ENCODE results near the gene TMEM81. TPM values are rescaled to one million over a fixed set of nuclear protein-coding genes. Genes with fewer than 3 reads are reported as not detected.

Gene TMEM81
- total RNA-seq (2014; rRNA removed; shearing (Covaris generic)) (2.7 and 3.6 TPM in 2 replicates), polyA plus RNA-seq (2016; fragmentation: Nextera tagmentation; extraction: Ambion mirVana) (4.5 and 5.5 TPM in 2 replicates)
- long read RNA-seq, partial matches to known transcripts = 0 of 1 reads
- long read RNA-seq, other reads (novel, unspliced or antisense) = 0 of 1 reads

GRCh38 chr1:205084360-205084759, at the start of gene TMEM81:
Gene TMEM81 (minus strand): TSS chr1:205084460. CDS start chr1:205084320, 140 bp downstream.
- Mint-ChIP-seq H3K4me1 (no peaks in the 10 kb centered on the region), H3K4me3 (no peak within 1 kb of the TSS), H3K27me3 (ENCODE audit: insufficient read depth, low read depth, poor library complexity) (no peaks in the 10 kb centered on the region), H3K36me3 (ENCODE audit: low read depth) (peaks cover 43% of the 10 kb centered on the region), H3K27ac (no peak within 1 kb of the TSS), H3K9me3 (no peaks in the 10 kb centered on the region)
- no peak within 1 kb of the TSS for H2AFZ ChIP-seq
- no peaks in the 10 kb centered on the region for H4K20me1 ChIP-seq (replicated peaks; ENCODE audit: insufficient read depth)
- no peaks in the 10 kb centered on the region for H3F3A ChIP-seq (replicated peaks; ENCODE audit: low read depth)
- no peak within 1 kb of the TSS for H3K4me3 ChIP-seq
- H3K4me1 ChIP-seq (ENCODE audit: insufficient read depth) = no peaks in the 10 kb centered on the region
- no peak for ATAC-seq
- no peak within 1 kb of the TSS for H3K4me2 ChIP-seq
- no peaks in the 10 kb centered on the region for H3K27me3 ChIP-seq (ENCODE audit: insufficient read depth)
- peaks cover 11% of the 10 kb centered on the region for H3K36me3 ChIP-seq (ENCODE audit: insufficient read depth)
- no peak for DNase-seq (ENCODE audit: low spot score)
- no peaks in the 10 kb centered on the region for H3K9me2 ChIP-seq (ENCODE audit: insufficient read depth)
- no peak for TF ChIP-seq ZNF114 (CRISPR knock-in tag; IDR thresholded peaks at IDR 0.05)
- no peak for TF ChIP-seq JUNB (IDR thresholded peaks at IDR 0.05; ENCODE audit: unreplicated experiment)
- no peak for TF ChIP-seq STAT1 (IDR thresholded peaks at IDR 0.05; ENCODE audit: unreplicated experiment)
- TF ChIP-seq ZNF462 (CRISPR knock-in tag; IDR thresholded peaks at IDR 0.05) = no peak
- TF ChIP-seq EZH2phosphoT487 (IDR thresholded peaks at IDR 0.05; ENCODE audit: unreplicated experiment) = no peak
- no peak for TF ChIP-seq NANOG (IDR thresholded peaks at IDR 0.05; ENCODE audit: borderline replicate concordance)
- TF ChIP-seq POLR2AphosphoS5 (IDR thresholded peaks at IDR 0.05; ENCODE audit: low read depth) = no peak
- TF ChIP-seq REST (IDR thresholded peaks at IDR 0.05; ENCODE audit: unreplicated experiment) = no peak
- TF ChIP-seq ZNF331 (CRISPR knock-in tag; IDR thresholded peaks at IDR 0.05; ENCODE audit: low read depth) = no peak
- no peak for TF ChIP-seq EZH2 (IDR thresholded peaks at IDR 0.05; ENCODE audit: low read depth, unreplicated experiment)
- no peak for TF ChIP-seq ETS1 (IDR thresholded peaks at IDR 0.05)
- no peaks in the 10 kb centered on the region for H3K79me2 ChIP-seq (replicated peaks; ENCODE audit: insufficient read depth)
- no peak within 1 kb of the TSS for H3K27ac ChIP-seq (ENCODE audit: low read depth)
